Thoracic aorta (tissue), 2 donors: ENCODE results near the gene TRAPPC2. TPM values are rescaled to one million over a fixed set of nuclear protein-coding genes. Genes with fewer than 3 reads are reported as not detected.
A peak's percentile ranks its signal among the peaks of the same experiment; 100 is the strongest.
"Not testable (repeated sequence)": the region's sequence is repeated elsewhere in the genome, so short reads cannot be mapped to it uniquely, and the experiment has no call there.

Source experiments
- ATAC-seq: fragments of 150-250 bp; one replicate; pipeline ENCODE4 v1.8.0; 2017; ENCODE audit warnings: low read depth; ENCODE audit not compliant: insufficient number of reproducible peaks, low FRiP score
- DNase-seq: peaks from one replicate; pipeline ENCODE4 v3.0.0-alpha.2; 2020; ENCODE audit warnings: low spot score
- H3K27ac ChIP-seq, 2 donors: fragments of 200-600 bp; sonication (generic); 1 replicate in 1 of 2; 2 replicates in 1 of 2; pipeline ENCODE4 v1.5.1; 2016; ENCODE audit warnings: mild to moderate bottlenecking in 2 of 2, moderate library complexity in 2 of 2
- H3K27me3 ChIP-seq: fragments of 200-600 bp; sonication (generic); replicated peaks from 2 replicates; pipeline ENCODE4 v1.6.0; 2016; ENCODE audit warnings: mild to moderate bottlenecking; ENCODE audit not compliant: insufficient read depth
- H3K36me3 ChIP-seq: fragments of 200-600 bp; sonication (generic); one replicate; pipeline ENCODE4 v1.5.1; 2016
- H3K4me1 ChIP-seq, 2 donors: fragments of 200-600 bp; sonication (generic); 1 replicate in 1 of 2; 2 replicates in 1 of 2; pipeline versions ENCODE4 v1.5.1 to v1.6.0; 2016; ENCODE audit warnings: low read depth in 2 of 2, mild to moderate bottlenecking in 1 of 2; ENCODE audit not compliant: control insufficient read depth in 1 of 2
- H3K4me3 ChIP-seq: fragments of 200-600 bp; sonication (generic); 2 replicates; pipeline ENCODE4 v1.5.1; 2016; ENCODE audit warnings: mild to moderate bottlenecking
- H3K9me3 ChIP-seq: fragments of 200-600 bp; sonication (generic); 2 replicates; pipeline ENCODE4 v1.5.1; 2016
- CTCF ChIP-seq: fragments of 200-600 bp; sonication (generic); IDR thresholded peaks from one replicate; pipeline ENCODE4 v1.5.1; 2019; ENCODE audit warnings: antibody characterized with exemption
- total RNA-seq, 2 donors: library from RNA; depleted of rRNA; stranded (reverse); fragments of >200 nt; gene quantifications; one replicate each; pipeline versions ENCODE4 v1.1.0 to v1.2.3, GENCODE V29; 2016

The TRAPPC2 gene
- total RNA-seq, 2 donors from 2014 or later, result 15.0 to 24.2 TPM

- Histone ChIP-seq H3K36me3 (no peaks in the 10 kb centered on the region), H3K27ac (peak overlapping the region; percentile 83 to 90), H3K27me3 (no peaks in the 10 kb centered on the region), H3K9me3 (no peaks in the 10 kb centered on the region), H3K4me3 (peak overlapping the region; percentile 87), H3K4me1 (peaks cover 3 to 14% of the 10 kb centered on the region in 2 donors)
- TF ChIP-seq CTCF, result no peak
- ATAC-seq, result no peak
- no peak for DNase-seq
These were observed 914 bp downstream of the TRAPPC2 start for GRCh38 chrX:13733506-13733905.

- Histone ChIP-seq H3K27ac (peak overlapping the region; percentile 38 to 90), H3K4me1 (peaks cover 3 to 14% of the 10 kb centered on the region in 2 donors), H3K27me3 (no peaks in the 10 kb centered on the region), H3K4me3 (no peak overlapping the region), H3K36me3 (no peaks in the 10 kb centered on the region), H3K9me3 (no peaks in the 10 kb centered on the region)
- TF ChIP-seq CTCF, result no peak
- DNase-seq, result no peak
- ATAC-seq, result no peak
These were observed 2.0 kb downstream of the TRAPPC2 start for GRCh38 chrX:13732246-13733067.

GRCh38 chrX:13730523-13730922 is 3.9 kb downstream of the TRAPPC2 start:
- H3K36me3 ChIP-seq, H3K27me3 ChIP-seq, ATAC-seq, H3K4me3 ChIP-seq, H3K27ac ChIP-seq, H3K9me3 ChIP-seq, DNase-seq: not testable (repeated sequence)
- peaks cover 0 to 14% of the 10 kb centered on the region in 2 donors for H3K4me1 ChIP-seq

GRCh38 chrX:13726583-13726982 is 7.8 kb downstream of the TRAPPC2 start:
- not testable (repeated sequence) for H3K4me1 ChIP-seq, H3K4me3 ChIP-seq, H3K27me3 ChIP-seq, H3K9me3 ChIP-seq, ATAC-seq, H3K36me3 ChIP-seq, H3K27ac ChIP-seq, DNase-seq

- H3K27ac ChIP-seq, H3K4me3 ChIP-seq, H3K27me3 ChIP-seq, H3K4me1 ChIP-seq, ATAC-seq, H3K36me3 ChIP-seq, DNase-seq, H3K9me3 ChIP-seq: not testable (repeated sequence)
These were observed 9.5 kb downstream of the TRAPPC2 start for GRCh38 chrX:13724878-13725277.

GRCh38 chrX:13721819-13722519 is 12.5 kb downstream of the TRAPPC2 start:
- Histone ChIP-seq H3K27me3 (no peaks in the 10 kb centered on the region), H3K9me3 (no peaks in the 10 kb centered on the region), H3K4me1 (peaks cover 0 to 7% of the 10 kb centered on the region in 2 donors), H3K4me3 (no peak overlapping the region), H3K36me3 (no peaks in the 10 kb centered on the region), H3K27ac (no peak overlapping the region)
- no peak for TF ChIP-seq CTCF
- ATAC-seq, result no peak
- DNase-seq, result no peak
